NOMO-1 (cell line): ENCODE data around the gene CRTAC1.

Source experiments
- DNase-seq, 2 experiments: peaks; one replicate each; lab custom pipeline; 2025; ENCODE audit not compliant: unreplicated experiment in 2 of 2; lab: John Stamatoyannopoulos, UW

Gene CRTAC1

GRCh38 chr10:97903128-97904017, 127.0 kb downstream of the CRTAC1 start:
- no peak for DNase-seq

DNA sequence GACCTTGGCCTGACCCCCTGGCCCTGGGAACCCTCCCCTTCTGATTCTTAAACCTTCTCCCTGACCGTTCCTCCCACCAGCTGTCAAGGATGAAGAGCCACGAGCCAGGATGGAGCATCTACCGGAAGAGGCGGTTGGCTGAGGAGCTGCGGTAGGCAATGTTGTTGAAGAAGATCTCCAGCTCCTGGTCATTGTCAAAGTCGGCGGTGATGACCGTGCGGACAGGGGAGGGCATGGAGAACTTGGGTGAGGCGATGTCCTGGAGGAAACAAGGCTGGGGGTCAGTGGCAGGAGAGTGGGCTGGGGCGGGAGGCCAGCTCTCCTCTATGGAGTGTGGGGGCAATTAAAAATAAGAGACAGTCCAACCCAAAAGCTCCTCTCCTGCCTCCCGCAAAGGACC, 129.0 kb downstream of the CRTAC1 start:
- no peak for DNase-seq

DNA sequence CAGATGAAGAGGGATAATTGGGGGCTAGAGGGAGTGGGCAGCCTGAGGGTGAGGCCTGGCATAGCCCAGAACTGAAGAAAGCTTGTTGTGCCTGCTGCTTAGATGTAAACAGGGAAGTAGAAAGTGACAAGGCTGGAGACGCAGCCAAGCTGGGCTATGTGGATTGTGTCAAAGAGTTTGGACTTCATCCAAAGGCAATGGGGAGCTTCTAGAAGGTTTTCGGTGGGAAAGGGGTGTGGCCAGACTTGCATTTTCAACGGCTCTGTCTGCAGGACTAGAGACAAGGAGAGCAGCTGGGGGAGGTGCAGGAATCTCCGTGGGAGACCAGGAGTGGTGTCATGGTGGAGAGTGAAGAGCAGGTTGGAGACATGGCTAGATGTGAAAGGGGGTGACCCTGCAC, 132.0 kb downstream of the CRTAC1 start:
- DNase-seq = peak in 1 of 2 experiments; percentile 10

DNA sequence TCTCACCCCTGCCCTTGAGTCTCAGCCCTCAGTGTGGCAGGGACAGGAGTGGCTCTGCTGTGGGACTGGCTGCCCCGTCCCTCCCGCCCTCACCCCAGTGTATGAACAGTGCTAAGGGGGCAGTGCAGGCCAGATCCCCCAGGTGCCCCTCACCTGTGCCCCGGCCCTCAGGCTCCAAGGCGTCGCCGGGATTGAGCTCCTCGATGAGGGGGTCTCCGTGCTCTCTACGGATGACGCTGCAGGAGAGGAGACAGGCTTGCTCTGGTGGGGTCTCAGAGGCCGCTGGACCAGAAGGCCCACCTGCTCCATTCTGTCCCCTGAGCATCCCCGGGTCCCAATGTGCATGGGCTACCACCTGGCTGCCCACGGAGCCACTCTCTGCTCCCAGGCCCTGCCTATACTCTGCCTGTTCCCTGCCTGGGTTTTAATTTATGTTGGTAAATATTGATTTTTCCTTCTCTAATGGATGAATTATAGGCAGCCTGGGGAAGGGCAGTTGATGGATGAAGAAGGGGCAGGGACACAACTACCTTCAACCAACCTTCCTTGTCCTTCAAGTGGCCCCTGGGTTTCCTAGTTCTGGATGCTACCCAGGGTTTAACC, 133.6 kb downstream of the CRTAC1 start:
- no peak for DNase-seq

DNA sequence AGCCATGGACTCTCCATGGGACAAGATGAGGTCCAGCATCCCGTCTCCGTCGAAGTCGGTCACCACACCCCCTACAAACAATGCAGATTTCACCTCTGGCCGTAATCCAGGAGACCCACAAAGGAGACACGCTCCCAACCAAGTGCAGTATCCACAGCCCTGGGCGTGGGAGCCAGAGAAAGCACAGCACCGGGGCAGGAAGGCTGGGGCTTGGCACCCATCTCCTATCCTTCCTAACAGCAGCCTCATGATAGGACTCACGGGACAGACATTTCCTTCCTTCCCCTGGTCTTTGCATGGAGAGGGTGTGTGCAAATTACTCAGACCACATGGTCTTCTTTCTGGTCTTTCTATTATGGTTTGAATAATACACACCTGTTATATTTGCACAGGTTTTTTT, 134.5 kb downstream of the CRTAC1 start:
- DNase-seq = no peak

- DNase-seq = no peak
Measured at GRCh38 chr10:97895084-97895483, 135.3 kb downstream of the CRTAC1 start.

GRCh38 chr10:97894092-97894491, 136.3 kb downstream of the CRTAC1 start:
- no peak for DNase-seq

DNA sequence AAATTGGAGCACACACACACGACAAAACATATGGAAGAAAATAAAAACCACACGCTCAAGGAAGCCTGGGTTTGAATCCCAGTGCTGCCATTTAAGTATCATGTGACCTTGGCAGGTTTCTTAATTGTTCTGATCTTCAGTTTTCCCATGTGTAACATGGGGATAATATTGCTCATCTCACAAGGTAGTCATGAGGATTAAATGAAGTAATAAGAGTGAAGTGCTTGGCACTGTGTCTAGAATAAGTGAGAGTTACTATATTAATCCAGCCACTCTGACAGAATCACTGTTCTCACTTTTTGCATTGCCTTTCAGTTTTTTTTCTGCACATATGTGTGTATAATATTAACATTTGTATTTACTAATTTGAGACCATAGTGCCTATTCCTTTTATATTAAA, 137.5 kb downstream of the CRTAC1 start:
- no peak for DNase-seq

- DNase-seq = no peak
Measured at GRCh38 chr10:97892506-97892905, 137.9 kb downstream of the CRTAC1 start.

GRCh38 chr10:97891497-97892167, 138.8 kb downstream of the CRTAC1 start:
- no peak for DNase-seq

GRCh38 chr10:97889461-97890265, 140.8 kb downstream of the CRTAC1 start:
- DNase-seq = no peak

GRCh38 chr10:97888641-97889262, 141.7 kb downstream of the CRTAC1 start:
- DNase-seq = peak; percentile 55 to 56

DNA sequence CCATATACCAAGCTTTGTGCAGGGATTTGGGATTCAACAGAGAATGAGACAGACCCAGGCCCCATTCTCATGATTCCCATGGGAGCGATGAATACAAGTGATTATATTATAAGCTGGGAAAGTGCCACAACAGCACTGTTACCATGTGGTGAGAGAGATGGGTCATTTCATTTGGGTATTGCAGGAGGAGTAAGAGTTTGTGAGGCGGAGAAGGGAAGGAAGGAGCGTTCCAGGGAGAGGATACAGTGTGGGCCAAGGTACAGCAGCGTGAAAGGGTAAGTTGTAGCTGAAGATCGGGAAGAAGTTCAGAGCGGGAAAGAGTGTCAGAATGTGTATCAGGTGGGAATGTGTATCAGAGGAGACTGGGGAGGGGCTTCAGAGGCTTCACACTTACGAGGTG, 142.3 kb downstream of the CRTAC1 start:
- no peak for DNase-seq

DNA sequence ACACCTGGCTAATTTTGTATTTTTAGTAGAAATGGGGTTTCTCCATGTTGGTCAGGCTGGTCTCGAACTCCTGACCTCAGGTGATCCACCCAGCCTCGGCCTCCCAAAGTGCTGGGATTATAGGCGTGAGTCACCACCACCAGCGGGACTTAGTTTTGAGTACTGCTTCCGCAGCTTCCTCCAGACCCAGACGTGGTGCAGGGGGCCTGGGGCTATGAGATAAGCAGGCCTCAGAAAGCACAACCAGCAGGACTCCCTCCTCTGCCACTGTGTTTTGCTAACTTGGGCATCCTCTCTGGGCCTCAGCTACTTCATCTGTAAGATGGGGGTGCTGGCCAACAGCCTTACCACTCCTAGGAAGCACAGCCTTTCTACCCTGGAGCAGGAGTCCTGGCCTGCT, 143.0 kb downstream of the CRTAC1 start:
- DNase-seq = no peak

GRCh38 chr10:97886286-97886685, 144.1 kb downstream of the CRTAC1 start:
- no peak for DNase-seq

DNA sequence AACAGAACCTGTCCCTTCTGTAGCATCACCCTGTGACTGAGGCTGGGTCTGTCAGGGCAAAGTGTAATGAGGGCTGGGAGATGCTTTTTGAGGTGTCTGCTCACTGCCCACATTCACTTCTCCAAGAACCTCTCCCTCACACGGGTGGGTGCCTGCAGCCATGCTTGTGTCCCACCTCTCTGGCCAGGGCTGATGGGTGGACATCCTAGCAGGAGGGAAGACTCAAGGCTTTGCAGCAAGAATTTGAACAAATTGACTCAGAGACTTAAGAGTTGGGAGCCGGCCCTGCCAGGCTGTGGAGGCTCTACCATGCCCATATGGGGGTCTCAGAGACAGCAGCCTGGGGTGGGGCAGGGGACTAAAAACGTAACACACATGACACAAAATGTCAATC, 147.3 kb downstream of the CRTAC1 start:
- no peak for DNase-seq

GRCh38 chr10:97882142-97883091, 148.0 kb downstream of the CRTAC1 start:
- DNase-seq = no peak

DNA sequence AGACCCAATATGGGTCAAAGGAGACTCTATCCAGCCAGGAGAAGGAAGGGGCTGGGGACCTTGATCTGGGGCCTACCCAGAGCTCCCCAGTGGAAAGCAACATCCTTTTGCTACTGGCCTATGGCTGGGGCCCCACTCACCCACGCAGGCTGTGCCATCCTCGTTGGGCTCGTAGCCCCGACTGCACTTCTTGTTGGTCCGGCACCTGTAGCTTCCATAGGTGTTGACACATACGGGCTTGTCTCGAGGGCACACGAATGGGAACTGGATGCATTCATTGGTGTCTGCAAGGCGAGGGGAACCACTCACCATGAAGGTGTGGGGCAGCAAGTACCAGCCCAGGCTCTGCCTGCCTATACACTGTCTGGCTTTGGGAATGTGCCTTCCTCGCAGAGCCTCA, 150.3 kb downstream of the CRTAC1 start:
- no peak for DNase-seq

- DNase-seq = no peak
Measured at GRCh38 chr10:97879241-97879640, 151.2 kb downstream of the CRTAC1 start.
